ENCODE data around the gene SLC9A5.

- TF ChIP-seq POLR2AphosphoS5 (IDR thresholded peaks at IDR 0.05) (no peak), EP300 (IDR thresholded peaks at IDR 0.05) (no peak), CTCF (IDR thresholded peaks at IDR 0.05) (no peak)
Observed at GRCh38 chr16:67252609-67253497, 4.1 kb downstream of the SLC9A5 start.
